ENCODE data around the gene ZNF497. TPM values are rescaled to one million over a fixed set of nuclear protein-coding genes. Genes with fewer than 3 reads are reported as not detected.

ZNF497 gene
- total and polyA plus RNA-seq, 4 donors = 0.60 to 4.4 (median 1.3) TPM

DNA sequence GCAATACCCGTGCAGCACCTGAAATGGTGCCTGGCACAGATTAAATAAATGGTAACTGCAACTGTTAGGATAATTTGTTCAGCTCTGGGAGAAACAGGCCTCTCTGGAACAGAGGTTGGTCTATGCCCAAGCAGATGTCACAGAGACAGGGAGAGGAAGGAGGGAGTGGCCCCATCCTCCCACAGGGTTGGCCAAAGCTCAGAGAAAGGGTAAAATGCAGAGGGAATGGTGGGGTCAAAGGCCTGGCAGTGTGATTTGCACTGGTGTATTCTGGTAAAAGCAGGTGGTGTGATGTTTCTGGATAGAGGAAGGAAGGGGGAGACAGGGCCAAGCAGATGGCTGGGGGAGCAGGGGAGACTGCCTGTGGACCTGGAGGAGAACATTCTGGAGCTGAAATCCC lies 26.3 kb downstream of the ZNF497 start:
- TF ChIP-seq REST (IDR thresholded peaks at IDR 0.05) (peak; percentile 48), SP1 (IDR thresholded peaks at IDR 0.05) (peak; percentile 90), RXRA (IDR thresholded peaks at IDR 0.05) (peak; percentile 84 to 88), MAX (IDR thresholded peaks at IDR 0.05) (peak; percentile 72), JUND (IDR thresholded peaks at IDR 0.05) (no peak), RAD21 (IDR thresholded peaks at IDR 0.05) (peak in 1 of 2 donors; percentile 52), HNF4A (conservative IDR thresholded peaks at IDR 0.05) (peak; percentile 80 to 86)
- TF ChIP-seq, protein P1, sequence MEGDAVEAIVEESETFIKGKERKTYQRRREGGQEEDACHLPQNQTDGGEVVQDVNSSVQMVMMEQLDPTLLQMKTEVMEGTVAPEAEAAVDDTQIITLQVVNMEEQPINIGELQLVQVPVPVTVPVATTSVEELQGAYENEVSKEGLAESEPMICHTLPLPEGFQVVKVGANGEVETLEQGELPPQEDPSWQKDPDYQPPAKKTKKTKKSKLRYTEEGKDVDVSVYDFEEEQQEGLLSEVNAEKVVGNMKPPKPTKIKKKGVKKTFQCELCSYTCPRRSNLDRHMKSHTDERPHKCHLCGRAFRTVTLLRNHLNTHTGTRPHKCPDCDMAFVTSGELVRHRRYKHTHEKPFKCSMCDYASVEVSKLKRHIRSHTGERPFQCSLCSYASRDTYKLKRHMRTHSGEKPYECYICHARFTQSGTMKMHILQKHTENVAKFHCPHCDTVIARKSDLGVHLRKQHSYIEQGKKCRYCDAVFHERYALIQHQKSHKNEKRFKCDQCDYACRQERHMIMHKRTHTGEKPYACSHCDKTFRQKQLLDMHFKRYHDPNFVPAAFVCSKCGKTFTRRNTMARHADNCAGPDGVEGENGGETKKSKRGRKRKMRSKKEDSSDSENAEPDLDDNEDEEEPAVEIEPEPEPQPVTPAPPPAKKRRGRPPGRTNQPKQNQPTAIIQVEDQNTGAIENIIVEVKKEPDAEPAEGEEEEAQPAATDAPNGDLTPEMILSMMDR (IDR thresholded peaks at IDR 0.05; ENCODE audit: low read depth, low read length, missing input control) = no peak
- H3K9me3 ChIP-seq (ENCODE audit: control insufficient read depth in 4 of 4, low read length in 3 of 4) = peaks cover 0 to 3% (median 0%) of the 10 kb centered on the region in 4 donors
- H3K4me1 ChIP-seq (ENCODE audit: control insufficient read depth in 4 of 4, insufficient read depth in 4 of 4, low read length in 3 of 4) = peaks cover 12 to 27% (median 21%) of the 10 kb centered on the region in 4 donors
- H3K4me3 ChIP-seq (ENCODE audit: low read depth in 1 of 3, low read length in 3 of 3) = no peak overlapping the region
- peaks cover 0 to 15% (median 12%) of the 10 kb centered on the region in 4 donors for H3K36me3 ChIP-seq (ENCODE audit: control insufficient read depth in 4 of 4, insufficient read depth in 3 of 4, low read depth in 1 of 4, low read length in 3 of 4)
- 34% methylated on average over 1 of the region's 1 CpG for WGBS
- peak overlapping the region in 1 of 2 donors; percentile 21 for H3K9ac ChIP-seq (ENCODE audit: low read depth in 1 of 2, low read length in 2 of 2)
- peak overlapping the region; percentile 91 for H3K27ac ChIP-seq (ENCODE audit: low read depth in 1 of 2, low read length in 2 of 2)
- no peaks in the 10 kb centered on the region for H3K27me3 ChIP-seq (ENCODE audit: control insufficient read depth in 4 of 4, insufficient read depth in 4 of 4, low read length in 3 of 4)
- DNase-seq (ENCODE audit: low spot score) = no peak

DNA sequence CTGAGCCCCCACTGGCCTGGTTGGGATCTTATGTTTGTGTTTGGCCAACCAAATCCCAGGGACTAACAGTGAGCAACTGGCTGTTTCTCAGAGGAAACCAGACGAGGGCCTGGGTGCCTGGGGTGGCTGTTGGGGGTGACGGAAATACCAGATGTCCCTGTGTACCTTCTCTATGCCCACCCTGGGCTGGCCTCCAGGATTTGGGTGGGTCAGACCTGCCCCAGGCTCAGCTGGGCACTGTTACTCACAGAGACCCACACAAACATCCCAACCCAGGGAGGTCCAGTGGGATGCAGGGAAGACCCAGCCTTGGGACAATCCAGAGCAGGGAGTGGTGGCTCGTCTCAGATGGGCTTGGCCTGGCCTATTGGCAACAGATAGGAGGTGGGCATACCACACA lies 26.9 kb downstream of the ZNF497 start:
- 89% methylated on average over 3 of the region's 3 CpGs for WGBS

More for the DNA sequence above, 26.9 kb downstream of the ZNF497 start:
- TF ChIP-seq NR2F2 (IDR thresholded peaks at IDR 0.05) (no peak), ZBTB33 (IDR thresholded peaks at IDR 0.05) (no peak), RAD21 (IDR thresholded peaks at IDR 0.05) (no peak), FOXA2 (IDR thresholded peaks at IDR 0.05) (no peak), JUND (IDR thresholded peaks at IDR 0.05) (no peak), HNF4G (IDR thresholded peaks at IDR 0.05) (no peak), EGR1 (IDR thresholded peaks at IDR 0.05; ENCODE audit: low read depth in 2 of 2) (no peak), MAX (IDR thresholded peaks at IDR 0.05) (no peak), SP1 (IDR thresholded peaks at IDR 0.05) (no peak), YY1 (IDR thresholded peaks at IDR 0.05) (no peak)
- TF ChIP-seq, protein P1 (IDR thresholded peaks at IDR 0.05; ENCODE audit: low read depth, low read length, missing input control) = no peak
- Histone ChIP-seq H3K4me3 (ENCODE audit: low read depth in 1 of 3, low read length in 3 of 3) (no peak overlapping the region), H3K27ac (ENCODE audit: low read depth in 1 of 2, low read length in 2 of 2) (peak overlapping the region; percentile 91), H3K36me3 (ENCODE audit: control insufficient read depth in 4 of 4, insufficient read depth in 3 of 4, low read depth in 1 of 4, low read length in 3 of 4) (peaks cover 0 to 15% (median 12%) of the 10 kb centered on the region in 4 donors), H3K9ac (ENCODE audit: low read depth in 1 of 2, low read length in 2 of 2) (no peak overlapping the region), H3K9me3 (ENCODE audit: control insufficient read depth in 4 of 4, low read length in 3 of 4) (peaks cover 0 to 3% (median 0%) of the 10 kb centered on the region in 4 donors), H3K4me1 (ENCODE audit: control insufficient read depth in 4 of 4, insufficient read depth in 4 of 4, low read length in 3 of 4) (peaks cover 12 to 32% (median 25%) of the 10 kb centered on the region in 4 donors), H3K27me3 (ENCODE audit: control insufficient read depth in 4 of 4, insufficient read depth in 4 of 4, low read length in 3 of 4) (no peaks in the 10 kb centered on the region)
- no peak for DNase-seq (ENCODE audit: low spot score)

Measured in liver (tissue), 9 donors.